SK-N-SH (cell line): Measurements from ENCODE around the gene RGL1. TPM values are rescaled to one million over a fixed set of nuclear protein-coding genes. Genes with fewer than 3 reads are reported as not detected.

Source experiments
- CTCF ChIA-PET: fragments of 300-600, 350-600 bp; formaldehyde crosslinking; extraction: SDS; loops from one replicate; lab custom pipeline; 2021; lab: Yijun Ruan, JAX
- POLR2A ChIA-PET: fragments of 350-600 bp; sonication (Branson Sonifier 250); formaldehyde crosslinking; extraction: SDS; loops from one replicate; lab custom pipeline; 2020; ENCODE audit warnings: antibody characterized with exemption, inconsistent platforms; lab: Yijun Ruan, JAX
- DNase-seq: peaks from one replicate; pipeline ENCODE4 v3.0.0; 2012
- H2AFZ ChIP-seq: fragments of 200-600 bp; sonication (generic); 2 replicates; pipeline ENCODE4 v1.8.1; 2016; ENCODE audit warnings: antibody characterized with exemption, mild to moderate bottlenecking, low read depth
- H3F3A ChIP-seq: fragments of 200-600 bp; sonication (generic); replicated peaks from 2 replicates; pipeline ENCODE3; 2016; ENCODE audit warnings: antibody characterized with exemption, mild to moderate bottlenecking; ENCODE audit not compliant: insufficient read depth
- H3K27ac ChIP-seq, 2 experiments: fragments of 200-500 bp in 1 of 2; fragments of 200-600 bp in 1 of 2; sonication (Bioruptor generic) in 1 of 2; sonication (generic), shearing (Covaris generic) in 1 of 2; 2 replicates each; pipeline versions ENCODE4 v1.5.1 to v1.6.1; 2014 to 2016; ENCODE audit warnings: low read depth in 2 of 2, inconsistent platforms in 1 of 2, low read length in 1 of 2, mild to moderate bottlenecking in 1 of 2, mixed read lengths in 1 of 2
- H3K27me3 ChIP-seq: fragments of 200-600 bp; sonication (generic), shearing (Covaris generic); 2 replicates; pipeline ENCODE4 v1.6.1; 2016; ENCODE audit warnings: mixed run types; ENCODE audit not compliant: insufficient read depth
- H3K36me3 ChIP-seq, 2 experiments: fragments of 200-500 bp in 1 of 2; fragments of 200-600 bp in 1 of 2; sonication (Bioruptor generic) in 1 of 2; sonication (generic) in 1 of 2; replicated peaks in 1 of 2; 2 replicates each; pipeline versions ENCODE3 to v1.5.1; 2014 to 2016; ENCODE audit warnings: low read length in 1 of 2, mild to moderate bottlenecking in 1 of 2; ENCODE audit not compliant: insufficient read depth in 2 of 2, control insufficient read depth in 1 of 2
- H3K4me1 ChIP-seq, 2 experiments: fragments of 200-500 bp in 1 of 2; fragments of 200-600 bp in 1 of 2; sonication (Bioruptor generic) in 1 of 2; sonication (generic), shearing (Covaris generic) in 1 of 2; 2 replicates each; pipeline versions ENCODE4 v1.5.1 to v1.6.1; 2014 to 2016; ENCODE audit warnings: low read depth in 1 of 2, low read length in 1 of 2, mixed run types in 1 of 2; ENCODE audit not compliant: insufficient read depth in 2 of 2, control insufficient read depth in 1 of 2
- H3K4me2 ChIP-seq: fragments of 200-600 bp; sonication (generic), shearing (Covaris generic); 2 replicates; pipeline ENCODE4 v1.6.1; 2017; ENCODE audit warnings: mixed run types
- H3K4me3 ChIP-seq, 2 experiments: fragments of 200-500 bp in 1 of 2; fragments of 200-600 bp in 1 of 2; sonication (Bioruptor generic) in 1 of 2; sonication (generic), shearing (Covaris generic) in 1 of 2; 2 replicates each; pipeline versions ENCODE4 v1.5.1 to v1.8.1; 2014 to 2016; ENCODE audit warnings: low read depth in 2 of 2, inconsistent platforms in 1 of 2, low read length in 1 of 2, mild to moderate bottlenecking in 1 of 2, mixed read lengths in 1 of 2, moderate library complexity in 1 of 2
- H3K79me2 ChIP-seq: fragments of 200-600 bp; sonication (generic); 2 replicates; pipeline ENCODE4 v1.8.1; 2017; ENCODE audit warnings: mild to moderate bottlenecking; ENCODE audit not compliant: insufficient read depth
- H3K9ac ChIP-seq: fragments of 200-600 bp; sonication (generic); 2 replicates; pipeline ENCODE4 v1.6.1; 2017; ENCODE audit warnings: mixed run types
- H3K9me2 ChIP-seq: fragments of 200-600 bp; sonication (generic); 2 replicates; pipeline ENCODE4 v1.6.1; 2017; ENCODE audit warnings: mixed run types
- H3K9me3 ChIP-seq: fragments of 200-600 bp; sonication (generic); 2 replicates; pipeline ENCODE4 v1.6.1; 2017; ENCODE audit warnings: mixed run types, mild to moderate bottlenecking, moderate library complexity
- H4K20me1 ChIP-seq: fragments of 200-600 bp; sonication (generic); 2 replicates; pipeline ENCODE4 v1.6.1; 2017; ENCODE audit warnings: mild to moderate bottlenecking, mixed run types; ENCODE audit not compliant: insufficient read depth
- CHD2 ChIP-seq: fragments of 150-350 bp; IDR thresholded peaks from 2 replicates; pipeline ENCODE4 v1.6.1; 2018; ENCODE audit warnings: low read length; ENCODE audit not compliant: partially characterized antibody
- CTCF ChIP-seq: fragments of 200-600 bp; sonication (generic); IDR thresholded peaks from 2 replicates; pipeline ENCODE4 v1.6.1; 2017; ENCODE audit warnings: antibody characterized with exemption, mild to moderate bottlenecking, moderate library complexity
- EZH2phosphoT487 ChIP-seq: fragments of 200-600 bp; sonication (generic); IDR thresholded peaks from 2 replicates; pipeline ENCODE4 v1.6.1; 2017; ENCODE audit warnings: low read depth, mixed run types, mild to moderate bottlenecking, antibody characterized with exemption, moderate library complexity, borderline replicate concordance
- FOSL2 ChIP-seq: IDR thresholded peaks from 2 replicates; pipeline ENCODE4 v1.4.0; 2012; ENCODE audit warnings: low read depth, mild to moderate bottlenecking, moderate library complexity, borderline replicate concordance
- FOXJ3 ChIP-seq: sonication (generic); formaldehyde crosslinking; IDR thresholded peaks from 2 replicates; pipeline ENCODE4 v1.5.1; 2020; ENCODE audit warnings: mild to moderate bottlenecking, missing genetic modification reagents
- GABPA ChIP-seq: IDR thresholded peaks from 2 replicates; pipeline ENCODE4 v1.4.0; 2012; ENCODE audit warnings: low read depth, mild to moderate bottlenecking
- MEF2A ChIP-seq: IDR thresholded peaks from 2 replicates; pipeline ENCODE4 v1.4.0; 2012; ENCODE audit warnings: low read depth, borderline replicate concordance
- NFIC ChIP-seq: IDR thresholded peaks from 2 replicates; pipeline ENCODE4 v1.4.0; 2012; ENCODE audit warnings: borderline replicate concordance
- POLR2AphosphoS5 ChIP-seq: IDR thresholded peaks from 2 replicates; pipeline ENCODE4 v1.6.1; 2012; ENCODE audit warnings: low read depth, low read length
- RAD21 ChIP-seq: IDR thresholded peaks from 2 replicates; pipeline ENCODE4 v1.6.1; 2012; ENCODE audit warnings: mild to moderate bottlenecking, low read length
- RCOR1 ChIP-seq: fragments of 150-350 bp; IDR thresholded peaks from 2 replicates; pipeline ENCODE4 v1.6.1; 2017; ENCODE audit warnings: antibody characterized with exemption, low read length
- RFX5 ChIP-seq: IDR thresholded peaks from 2 replicates; pipeline ENCODE4 v1.6.1; 2012; ENCODE audit warnings: mild to moderate bottlenecking, improper control_type of control experiment, low read length
- SIN3A ChIP-seq: IDR thresholded peaks from 2 replicates; pipeline ENCODE4 v1.6.1; 2012; ENCODE audit warnings: low read depth, mild to moderate bottlenecking, low read length, moderate library complexity, borderline replicate concordance
- TAF1 ChIP-seq: IDR thresholded peaks from 2 replicates; pipeline ENCODE4 v1.6.1; 2012; ENCODE audit warnings: low read depth, mild to moderate bottlenecking, low read length, moderate library complexity, borderline replicate concordance
- USF1 ChIP-seq: IDR thresholded peaks from 2 replicates; pipeline ENCODE4 v1.4.0; 2012; ENCODE audit warnings: low read depth, borderline replicate concordance
- YY1 ChIP-seq: IDR thresholded peaks from 2 replicates; pipeline ENCODE4 v1.4.0; 2012; ENCODE audit warnings: low read depth, mild to moderate bottlenecking
- ZBTB33 ChIP-seq: IDR thresholded peaks from 2 replicates; pipeline ENCODE4 v1.4.0; 2012; ENCODE audit warnings: low read depth, borderline replicate concordance
- WGBS: methylation state at CpG from one replicate; pipeline ENCODE4 v1.1.6; 2017; ENCODE audit warnings: low lambda C conversion rate; 5-methylcytosine and 5-hydroxymethylcytosine counted together
- polyA plus RNA-seq, 3 experiments: library from polyadenylated mRNA; depleted of rRNA; stranded (reverse); fragments of >200 nt; gene quantifications; 2 replicates each; pipeline ENCODE4 v1.2.3, GENCODE V29; 2012

RGL1 gene
- polyA plus RNA-seq, 1 of the 3 experiments (the other 2 are of a cell fraction): 8.3 TPM

GRCh38 chr1:183886083-183886828 is 81.3 kb downstream of the RGL1 start:
- Histone ChIP-seq H4K20me1 (no peaks in the 10 kb centered on the region), H3K9me3 (no peaks in the 10 kb centered on the region), H3K4me2 (no peak overlapping the region), H3K36me3 (peaks cover 7 to 80% of the 10 kb centered on the region in 2 experiments), H3K79me2 (no peaks in the 10 kb centered on the region), H3K27ac (peak overlapping the region in 1 of 2 experiments; percentile 22; a peak in 1 of 4 replicates), H3K27me3 (no peaks in the 10 kb centered on the region), H3K9ac (no peak overlapping the region), H3K4me1 (peaks cover 9 to 17% of the 10 kb centered on the region in 2 experiments; a peak in 3 of 4 replicates), H3K4me3 (no peak overlapping the region), H3F3A (no peaks in the 10 kb centered on the region), H3K9me2 (no peaks in the 10 kb centered on the region), H2AFZ (no peak overlapping the region)
- TF ChIP-seq POLR2AphosphoS5: no peak
- no peak for TF ChIP-seq FOXJ3 (CRISPR knock-in tag)
- no peak for TF ChIP-seq CTCF
- TF ChIP-seq GABPA: no peak
- no peak for TF ChIP-seq FOSL2
- TF ChIP-seq RAD21: no peak
- TF ChIP-seq TAF1: no peak
- TF ChIP-seq RCOR1: no peak
- TF ChIP-seq YY1: no peak
- no peak for TF ChIP-seq USF1
- TF ChIP-seq SIN3A: no peak
- no peak for TF ChIP-seq MEF2A
- no peak for TF ChIP-seq NFIC
- no peak for TF ChIP-seq EZH2phosphoT487
- no peak for TF ChIP-seq RFX5
- TF ChIP-seq ZBTB33: no peak
- TF ChIP-seq CHD2: no peak
- 86% methylated on average over 3 of the region's 3 CpGs for WGBS
- ChIA-PET POLR2A (no interaction called here), CTCF (no interaction called here)
- DNase-seq: no peak
